WI38 (cell line): Measurements from ENCODE around the gene EPGN.

ENCODE experiments used
- H3K4me3 ChIP-seq: 2 replicates; pipeline ENCODE4 v1.5.1; 2011; ENCODE audit warnings: low read depth, mild to moderate bottlenecking, control low read depth, low read length
- CTCF ChIP-seq: IDR thresholded peaks from 2 replicates; pipeline ENCODE4 v1.5.1; 2012; ENCODE audit warnings: low read depth, mild to moderate bottlenecking, control low read depth, low read length

The EPGN gene

GRCh38 chr4:74287791-74288190 lies 20.5 kb upstream of the EPGN start:
- no peak for TF ChIP-seq CTCF
- H3K4me3 ChIP-seq, result no peak overlapping the region

- TF ChIP-seq CTCF, result no peak
- H3K4me3 ChIP-seq, result no peak overlapping the region
These were observed 16.8 kb upstream of the EPGN start for GRCh38 chr4:74291471-74291870.

GRCh38 chr4:74292111-74292870 lies 16.0 kb upstream of the EPGN start:
- no peak overlapping the region for H3K4me3 ChIP-seq
- TF ChIP-seq CTCF, result no peak

GRCh38 chr4:74293558-74293957 lies 14.7 kb upstream of the EPGN start:
- H3K4me3 ChIP-seq, result no peak overlapping the region
- no peak for TF ChIP-seq CTCF

GRCh38 chr4:74294681-74295080 lies 13.6 kb upstream of the EPGN start:
- no peak for TF ChIP-seq CTCF
- H3K4me3 ChIP-seq, result no peak overlapping the region

GRCh38 chr4:74297539-74297938 lies 10.7 kb upstream of the EPGN start:
- no peak for TF ChIP-seq CTCF
- no peak overlapping the region for H3K4me3 ChIP-seq

- TF ChIP-seq CTCF, result no peak
- H3K4me3 ChIP-seq, result no peak overlapping the region
These were observed 4.1 kb upstream of the EPGN start for GRCh38 chr4:74304095-74304625.
